ENCODE results near the gene KAZN. TPM values are rescaled to one million over a fixed set of nuclear protein-coding genes. Genes with fewer than 3 reads are reported as not detected.

Gene KAZN
- total and polyA plus RNA-seq, 9 donors: 10.1 to 56.4 (median 27.9) TPM

GRCh38 chr1:15027515-15027986 is 429.1 kb downstream of the KAZN start:
- Histone ChIP-seq H3K4me1 (ENCODE audit: insufficient read depth) (peaks cover 1% of the 10 kb centered on the region), H3K9me3 (no peaks in the 10 kb centered on the region), H3K27me3 (no peaks in the 10 kb centered on the region), H3K36me3 (no peaks in the 10 kb centered on the region), H3K4me3 (no peak overlapping the region), H3K27ac (no peak overlapping the region)
- WGBS, 3 donors: 45 to 52% (median 47%) methylated on average over 12 of the region's 12 CpGs
- TF ChIP-seq CTCF (IDR thresholded peaks at IDR 0.05) (peak; percentile 72 to 82 (median 74)), EP300 (IDR thresholded peaks at IDR 0.05) (no peak)
- intact Hi-C loops (cut with DNase I): loop anchor here in 3 of 4 donors (2.0 to 10.0 kb wide), 3 partner anchors 103 to 115 kb away; no protein-coding TSS in a partner anchor
- DNase-seq: peak; percentile 63 to 84 (median 78)

- Histone ChIP-seq H3K27ac (no peak overlapping the region), H3K4me1 (ENCODE audit: insufficient read depth) (peaks cover 1% of the 10 kb centered on the region), H3K27me3 (no peaks in the 10 kb centered on the region), H3K9me3 (no peaks in the 10 kb centered on the region), H3K4me3 (no peak overlapping the region), H3K36me3 (no peaks in the 10 kb centered on the region)
- 46 to 54% (median 53%) methylated on average over 6 of the region's 6 CpGs for WGBS, 3 donors
- intact Hi-C loops (cut with DNase I): loop anchor here in 2 of 4 donors (5.0 to 10.0 kb wide), 2 partner anchors 103 to 116 kb away; no protein-coding TSS in a partner anchor
- DNase-seq: no peak
- no peak for TF ChIP-seq CTCF (IDR thresholded peaks at IDR 0.05)
- TF ChIP-seq EP300 (IDR thresholded peaks at IDR 0.05): no peak
- TF ChIP-seq POLR2A (IDR thresholded peaks at IDR 0.05): no peak
Measured at GRCh38 chr1:15028102-15028501, 429.6 kb downstream of the KAZN start.

GRCh38 chr1:15028616-15029015 is 430.1 kb downstream of the KAZN start:
- H3K36me3 ChIP-seq: no peaks in the 10 kb centered on the region
- no peaks in the 10 kb centered on the region for H3K27me3 ChIP-seq
- H3K9me3 ChIP-seq: no peaks in the 10 kb centered on the region
- intact Hi-C loops (cut with DNase I): loop anchor here in 2 of 4 donors (5.0 to 10.0 kb wide), 2 partner anchors 104 to 116 kb away; no protein-coding TSS in a partner anchor
- 92 to 93% (median 93%) methylated on average over 7 of the region's 7 CpGs for WGBS, 3 donors
- DNase-seq: no peak
- TF ChIP-seq CTCF (IDR thresholded peaks at IDR 0.05) (no peak), EP300 (IDR thresholded peaks at IDR 0.05) (no peak), POLR2A (IDR thresholded peaks at IDR 0.05) (no peak)
- H3K4me3 ChIP-seq: no peak overlapping the region
- H3K27ac ChIP-seq: no peak overlapping the region
- H3K4me1 ChIP-seq (ENCODE audit: insufficient read depth): peaks cover 1% of the 10 kb centered on the region

GRCh38 chr1:15029036-15029435 is 430.6 kb downstream of the KAZN start:
- H3K36me3 ChIP-seq: no peaks in the 10 kb centered on the region
- TF ChIP-seq EP300 (IDR thresholded peaks at IDR 0.05): no peak
- no peak for TF ChIP-seq POLR2A (IDR thresholded peaks at IDR 0.05)
- TF ChIP-seq CTCF (IDR thresholded peaks at IDR 0.05): no peak
- H3K27ac ChIP-seq: no peak overlapping the region
- intact Hi-C loops (cut with DNase I): loop anchor here in 2 of 4 donors (5.0 to 10.0 kb wide), 2 partner anchors 104 to 117 kb away; no protein-coding TSS in a partner anchor
- no peaks in the 10 kb centered on the region for H3K9me3 ChIP-seq
- H3K27me3 ChIP-seq: no peaks in the 10 kb centered on the region
- H3K4me1 ChIP-seq (ENCODE audit: insufficient read depth): peaks cover 1% of the 10 kb centered on the region
- no peak overlapping the region for H3K4me3 ChIP-seq
- WGBS, 3 donors: 97 to 99% (median 98%) methylated on average over 6 of the region's 6 CpGs
- no peak for DNase-seq
